ENCODE data around the gene ANKRD13B. TPM values are rescaled to one million over a fixed set of nuclear protein-coding genes. Genes with fewer than 3 reads are reported as not detected.

ANKRD13B gene
- total RNA-seq, 1 experiment from 2014 or later, result 45.5 TPM

GRCh38 chr17:29589524-29590410, 3.2 kb upstream of the ANKRD13B start, which contains the start of gene GIT1 (continued):
- TF ChIP-seq EMX1 (CRISPR knock-in tag; IDR thresholded peaks at IDR 0.05) (no peak), ARID4B (CRISPR knock-in tag; IDR thresholded peaks at IDR 0.05; ENCODE audit: borderline replicate concordance) (no peak), NFATC4 (CRISPR knock-in tag; IDR thresholded peaks at IDR 0.05) (no peak), NR3C1 (CRISPR knock-in tag; conservative IDR thresholded peaks at IDR 0.05; ENCODE audit: low read depth) (no peak), MAX (CRISPR knock-in tag; IDR thresholded peaks at IDR 0.05) (peak; percentile 32; the same call in 1 of the 2 replicates), KAT7 (CRISPR knock-in tag; IDR thresholded peaks at IDR 0.05; ENCODE audit: borderline replicate concordance) (no peak), ELF4 (CRISPR knock-in tag; IDR thresholded peaks at IDR 0.05; ENCODE audit: low read depth) (no peak), NR2C2 (CRISPR knock-in tag; IDR thresholded peaks at IDR 0.05) (no peak), ZNF281 (CRISPR knock-in tag; IDR thresholded peaks at IDR 0.05) (no peak), ETV6 (CRISPR knock-in tag; IDR thresholded peaks at IDR 0.05) (peak; percentile 58; the same call in 1 of the 2 replicates), ZNF532 (CRISPR knock-in tag; IDR thresholded peaks at IDR 0.05; ENCODE audit: borderline replicate concordance) (no peak), FOXP1 (CRISPR knock-in tag; IDR thresholded peaks at IDR 0.05; ENCODE audit: borderline replicate concordance) (peak; percentile 54; the same call in 1 of the 2 replicates), JUN (CRISPR knock-in tag; IDR thresholded peaks at IDR 0.05) (no peak), ATF6 (CRISPR knock-in tag; IDR thresholded peaks at IDR 0.05) (no peak), ZNF671 (CRISPR knock-in tag; IDR thresholded peaks at IDR 0.05) (no peak), FOXP4 (CRISPR knock-in tag; IDR thresholded peaks at IDR 0.05) (no peak), USF2 (CRISPR knock-in tag; IDR thresholded peaks at IDR 0.05) (no peak), ZNF317 (CRISPR knock-in tag; IDR thresholded peaks at IDR 0.05; ENCODE audit: borderline replicate concordance, low read depth) (no peak), ZBTB43 (CRISPR knock-in tag; IDR thresholded peaks at IDR 0.05) (no peak)

Measured in WTC11 (cell line).